HEK293 (cell line): Measurements from ENCODE around the gene OR2T4.

Experiments used
- CTCF ChIA-PET: fragments of 350-600 bp; formaldehyde crosslinking; extraction: SDS; loops from one replicate; lab custom pipeline; 2021; ENCODE audit warnings: antibody characterized with exemption; lab: Yijun Ruan, JAX
- POLR2A ChIA-PET: fragments of 300-600 bp; formaldehyde crosslinking; extraction: SDS; loops from one replicate; lab custom pipeline; 2020; ENCODE audit warnings: antibody characterized with exemption, inconsistent platforms; lab: Yijun Ruan, JAX
- H3K27ac ChIP-seq: fragments of 200-500 bp; sonication (Bioruptor generic); 2 replicates; pipeline ENCODE4 v1.5.1; 2014; ENCODE audit warnings: low read depth, low read length, control low read depth, inconsistent platforms; ENCODE audit errors: extremely low read depth
- H3K36me3 ChIP-seq, 2 experiments: fragments of 200-500 bp in 1 of 2; sonication (Bioruptor generic) in 1 of 2; 1 replicate in 1 of 2; 2 replicates in 1 of 2; pipeline ENCODE4 v1.5.1; 2014 to 2017; ENCODE audit warnings: inconsistent platforms in 2 of 2, low read length in 2 of 2; ENCODE audit not compliant: control insufficient read depth in 2 of 2, insufficient read depth in 1 of 2
- H3K4me1 ChIP-seq: fragments of 200-500 bp; sonication (Bioruptor generic); 2 replicates; pipeline ENCODE4 v1.5.1; 2014; ENCODE audit warnings: mild to moderate bottlenecking, low read length, inconsistent platforms; ENCODE audit not compliant: control insufficient read depth, insufficient read depth
- H3K4me3 ChIP-seq: 2 replicates; pipeline ENCODE4 v1.5.1; 2011; ENCODE audit warnings: low read depth, mild to moderate bottlenecking, control low read depth, low read length, moderate library complexity
- H3K9me3 ChIP-seq: fragments of 200-500 bp; sonication (Bioruptor generic); 2 replicates; pipeline ENCODE4 v1.5.1; 2014; ENCODE audit warnings: low read depth, low read length, inconsistent platforms; ENCODE audit not compliant: control insufficient read depth, insufficient read depth
- YY1 ChIP-seq: fragments of 450-650 bp; formaldehyde crosslinking; IDR thresholded peaks from 2 replicates; pipeline ENCODE4 v1.5.1; 2018; ENCODE audit warnings: missing biosample characterization, missing genetic modification characterization
- ZFP69B ChIP-seq: fragments of 450-650 bp; formaldehyde crosslinking; IDR thresholded peaks from 2 replicates; pipeline ENCODE4 v1.5.1; 2016; ENCODE audit warnings: missing biosample characterization, missing genetic modification characterization
- ZNF530 ChIP-seq: fragments of 450-650 bp; formaldehyde crosslinking; IDR thresholded peaks from 2 replicates; pipeline ENCODE4 v1.5.1; 2016; ENCODE audit warnings: low read depth, missing biosample characterization, missing genetic modification characterization
- ZNF610 ChIP-seq: fragments of 450-650 bp; formaldehyde crosslinking; IDR thresholded peaks from 2 replicates; pipeline ENCODE4 v1.5.1; 2016; ENCODE audit warnings: missing biosample characterization, missing genetic modification characterization, borderline replicate concordance
- ZNF707 ChIP-seq: fragments of 450-650 bp; formaldehyde crosslinking; IDR thresholded peaks from 2 replicates; pipeline ENCODE4 v1.5.1; 2016; ENCODE audit warnings: missing biosample characterization, missing genetic modification characterization
- ZXDB ChIP-seq: fragments of 450-650 bp; formaldehyde crosslinking; IDR thresholded peaks from 2 replicates; pipeline ENCODE4 v1.5.1; 2016; ENCODE audit warnings: missing biosample characterization, missing genetic modification characterization
- TF ChIP-seq, protein P1 (sequence below): fragments of 450-650 bp; IDR thresholded peaks from 2 replicates; pipeline ENCODE4 v1.5.1; 2018; ENCODE audit warnings: missing biosample characterization, missing genetic modification characterization
- TF ChIP-seq, protein P2 (sequence below): fragments of 450-650 bp; formaldehyde crosslinking; conservative IDR thresholded peaks from 2 replicates; pipeline ENCODE4 v1.5.1; 2016; ENCODE audit warnings: low read depth, missing biosample characterization, missing genetic modification characterization
- TF ChIP-seq, protein P3 (sequence below): fragments of 450-650 bp; formaldehyde crosslinking; IDR thresholded peaks from 2 replicates; pipeline ENCODE4 v1.5.1; 2016; ENCODE audit warnings: missing biosample characterization, missing genetic modification characterization
- TF ChIP-seq, protein P4 (sequence below): fragments of 450-650 bp; formaldehyde crosslinking; IDR thresholded peaks from 2 replicates; pipeline ENCODE4 v1.5.1; 2016; ENCODE audit warnings: missing biosample characterization, missing genetic modification characterization

Gene OR2T4

DNA sequence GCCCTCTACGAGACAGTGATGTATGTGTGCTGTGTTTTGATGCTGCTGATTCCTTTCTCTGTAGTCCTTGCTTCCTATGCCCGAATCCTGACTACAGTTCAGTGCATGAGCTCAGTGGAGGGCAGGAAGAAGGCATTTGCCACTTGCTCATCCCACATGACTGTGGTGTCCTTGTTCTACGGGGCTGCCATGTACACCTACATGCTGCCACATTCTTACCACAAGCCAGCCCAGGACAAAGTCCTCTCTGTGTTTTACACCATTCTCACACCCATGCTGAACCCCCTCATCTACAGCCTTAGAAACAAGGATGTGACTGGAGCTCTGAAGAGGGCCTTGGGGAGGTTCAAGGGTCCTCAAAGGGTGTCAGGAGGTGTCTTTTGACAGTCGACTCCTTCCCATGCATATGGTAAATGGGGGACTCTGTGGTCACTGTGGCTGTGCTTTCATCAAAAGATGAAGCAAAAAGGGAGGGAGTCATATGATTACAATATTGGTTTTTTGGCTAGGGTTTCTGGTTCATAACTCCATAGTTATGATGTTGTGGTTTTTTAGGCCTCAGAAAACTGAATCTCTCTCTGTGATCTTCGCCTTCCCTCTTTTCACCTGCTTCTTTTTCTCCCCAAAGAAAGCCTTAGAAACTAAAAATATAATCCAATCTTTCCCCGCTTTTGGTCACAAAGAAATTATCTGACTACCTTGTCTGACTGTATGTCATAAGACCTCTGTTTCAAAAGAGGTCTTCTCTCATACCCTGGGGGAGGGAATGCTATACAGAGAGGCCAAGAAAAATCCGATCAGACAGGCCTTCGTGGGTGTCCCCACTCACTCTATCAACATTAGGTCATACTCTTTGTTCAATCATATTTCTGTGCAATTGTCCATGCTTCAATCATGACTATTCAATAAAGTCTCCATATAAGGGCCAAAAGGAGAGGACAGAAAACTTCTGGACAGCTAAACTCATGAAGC lies 45.5 kb downstream of the OR2T4 start:
- Histone ChIP-seq H3K9me3 (no peaks in the 10 kb centered on the region), H3K27ac (no peak overlapping the region), H3K4me1 (no peaks in the 10 kb centered on the region), H3K4me3 (no peak overlapping the region), H3K36me3 (no peaks in the 10 kb centered on the region)
- ChIA-PET CTCF (no interaction called here), POLR2A (no interaction called here)
- TF ChIP-seq ZFP69B (no peak), ZXDB (no peak), YY1 (tag by site-specific recombination) (no peak), ZNF707 (tag by site-specific recombination) (no peak), ZNF610 (tag by site-specific recombination) (no peak), ZNF530 (no peak)
- TF ChIP-seq, protein P1, sequence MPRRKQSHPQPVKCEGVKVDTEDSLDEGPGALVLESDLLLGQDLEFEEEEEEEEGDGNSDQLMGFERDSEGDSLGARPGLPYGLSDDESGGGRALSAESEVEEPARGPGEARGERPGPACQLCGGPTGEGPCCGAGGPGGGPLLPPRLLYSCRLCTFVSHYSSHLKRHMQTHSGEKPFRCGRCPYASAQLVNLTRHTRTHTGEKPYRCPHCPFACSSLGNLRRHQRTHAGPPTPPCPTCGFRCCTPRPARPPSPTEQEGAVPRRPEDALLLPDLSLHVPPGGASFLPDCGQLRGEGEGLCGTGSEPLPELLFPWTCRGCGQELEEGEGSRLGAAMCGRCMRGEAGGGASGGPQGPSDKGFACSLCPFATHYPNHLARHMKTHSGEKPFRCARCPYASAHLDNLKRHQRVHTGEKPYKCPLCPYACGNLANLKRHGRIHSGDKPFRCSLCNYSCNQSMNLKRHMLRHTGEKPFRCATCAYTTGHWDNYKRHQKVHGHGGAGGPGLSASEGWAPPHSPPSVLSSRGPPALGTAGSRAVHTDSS (tag by site-specific recombination) = no peak
- TF ChIP-seq, protein P2, sequence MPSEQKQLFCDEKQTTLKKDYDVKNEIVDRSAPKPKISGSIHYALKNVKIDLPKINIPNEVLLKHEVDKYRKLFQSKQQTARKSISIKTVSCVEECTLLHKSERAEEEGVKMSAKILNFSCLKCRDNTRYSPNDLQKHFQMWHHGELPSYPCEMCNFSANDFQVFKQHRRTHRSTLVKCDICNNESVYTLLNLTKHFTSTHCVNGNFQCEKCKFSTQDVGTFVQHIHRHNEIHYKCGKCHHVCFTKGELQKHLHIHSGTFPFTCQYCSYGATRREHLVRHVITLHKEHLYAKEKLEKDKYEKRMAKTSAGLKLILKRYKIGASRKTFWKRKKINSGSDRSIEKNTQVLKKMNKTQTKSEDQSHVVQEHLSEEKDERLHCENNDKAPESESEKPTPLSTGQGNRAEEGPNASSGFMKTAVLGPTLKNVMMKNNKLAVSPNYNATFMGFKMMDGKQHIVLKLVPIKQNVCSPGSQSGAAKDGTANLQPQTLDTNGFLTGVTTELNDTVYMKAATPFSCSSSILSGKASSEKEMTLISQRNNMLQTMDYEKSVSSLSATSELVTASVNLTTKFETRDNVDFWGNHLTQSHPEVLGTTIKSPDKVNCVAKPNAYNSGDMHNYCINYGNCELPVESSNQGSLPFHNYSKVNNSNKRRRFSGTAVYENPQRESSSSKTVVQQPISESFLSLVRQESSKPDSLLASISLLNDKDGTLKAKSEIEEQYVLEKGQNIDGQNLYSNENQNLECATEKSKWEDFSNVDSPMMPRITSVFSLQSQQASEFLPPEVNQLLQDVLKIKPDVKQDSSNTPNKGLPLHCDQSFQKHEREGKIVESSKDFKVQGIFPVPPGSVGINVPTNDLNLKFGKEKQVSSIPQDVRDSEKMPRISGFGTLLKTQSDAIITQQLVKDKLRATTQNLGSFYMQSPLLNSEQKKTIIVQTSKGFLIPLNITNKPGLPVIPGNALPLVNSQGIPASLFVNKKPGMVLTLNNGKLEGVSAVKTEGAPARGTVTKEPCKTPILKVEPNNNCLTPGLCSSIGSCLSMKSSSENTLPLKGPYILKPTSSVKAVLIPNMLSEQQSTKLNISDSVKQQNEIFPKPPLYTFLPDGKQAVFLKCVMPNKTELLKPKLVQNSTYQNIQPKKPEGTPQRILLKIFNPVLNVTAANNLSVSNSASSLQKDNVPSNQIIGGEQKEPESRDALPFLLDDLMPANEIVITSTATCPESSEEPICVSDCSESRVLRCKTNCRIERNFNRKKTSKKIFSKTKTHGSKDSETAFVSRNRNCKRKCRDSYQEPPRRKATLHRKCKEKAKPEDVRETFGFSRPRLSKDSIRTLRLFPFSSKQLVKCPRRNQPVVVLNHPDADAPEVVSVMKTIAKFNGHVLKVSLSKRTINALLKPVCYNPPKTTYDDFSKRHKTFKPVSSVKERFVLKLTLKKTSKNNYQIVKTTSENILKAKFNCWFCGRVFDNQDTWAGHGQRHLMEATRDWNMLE (tag by site-specific recombination) = no peak
- TF ChIP-seq, protein P3, sequence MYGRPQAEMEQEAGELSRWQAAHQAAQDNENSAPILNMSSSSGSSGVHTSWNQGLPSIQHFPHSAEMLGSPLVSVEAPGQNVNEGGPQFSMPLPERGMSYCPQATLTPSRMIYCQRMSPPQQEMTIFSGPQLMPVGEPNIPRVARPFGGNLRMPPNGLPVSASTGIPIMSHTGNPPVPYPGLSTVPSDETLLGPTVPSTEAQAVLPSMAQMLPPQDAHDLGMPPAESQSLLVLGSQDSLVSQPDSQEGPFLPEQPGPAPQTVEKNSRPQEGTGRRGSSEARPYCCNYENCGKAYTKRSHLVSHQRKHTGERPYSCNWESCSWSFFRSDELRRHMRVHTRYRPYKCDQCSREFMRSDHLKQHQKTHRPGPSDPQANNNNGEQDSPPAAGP (tag by site-specific recombination) = no peak
- TF ChIP-seq, protein P4, sequence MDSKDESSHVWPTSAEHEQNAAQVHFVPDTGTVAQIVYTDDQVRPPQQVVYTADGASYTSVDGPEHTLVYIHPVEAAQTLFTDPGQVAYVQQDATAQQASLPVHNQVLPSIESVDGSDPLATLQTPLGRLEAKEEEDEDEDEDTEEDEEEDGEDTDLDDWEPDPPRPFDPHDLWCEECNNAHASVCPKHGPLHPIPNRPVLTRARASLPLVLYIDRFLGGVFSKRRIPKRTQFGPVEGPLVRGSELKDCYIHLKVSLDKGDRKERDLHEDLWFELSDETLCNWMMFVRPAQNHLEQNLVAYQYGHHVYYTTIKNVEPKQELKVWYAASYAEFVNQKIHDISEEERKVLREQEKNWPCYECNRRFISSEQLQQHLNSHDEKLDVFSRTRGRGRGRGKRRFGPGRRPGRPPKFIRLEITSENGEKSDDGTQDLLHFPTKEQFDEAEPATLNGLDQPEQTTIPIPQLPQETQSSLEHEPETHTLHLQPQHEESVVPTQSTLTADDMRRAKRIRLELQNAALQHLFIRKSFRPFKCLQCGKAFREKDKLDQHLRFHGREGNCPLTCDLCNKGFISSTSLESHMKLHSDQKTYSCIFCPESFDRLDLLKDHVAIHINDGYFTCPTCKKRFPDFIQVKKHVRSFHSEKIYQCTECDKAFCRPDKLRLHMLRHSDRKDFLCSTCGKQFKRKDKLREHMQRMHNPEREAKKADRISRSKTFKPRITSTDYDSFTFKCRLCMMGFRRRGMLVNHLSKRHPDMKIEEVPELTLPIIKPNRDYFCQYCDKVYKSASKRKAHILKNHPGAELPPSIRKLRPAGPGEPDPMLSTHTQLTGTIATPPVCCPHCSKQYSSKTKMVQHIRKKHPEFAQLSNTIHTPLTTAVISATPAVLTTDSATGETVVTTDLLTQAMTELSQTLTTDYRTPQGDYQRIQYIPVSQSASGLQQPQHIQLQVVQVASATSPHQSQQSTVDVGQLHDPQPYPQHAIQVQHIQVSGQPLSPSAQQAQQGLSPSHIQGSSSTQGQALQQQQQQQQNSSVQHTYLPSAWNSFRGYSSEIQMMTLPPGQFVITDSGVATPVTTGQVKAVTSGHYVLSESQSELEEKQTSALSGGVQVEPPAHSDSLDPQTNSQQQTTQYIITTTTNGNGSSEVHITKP = no peak
